ENCODE data around the gene DNLZ. TPM values are rescaled to one million over a fixed set of nuclear protein-coding genes. Genes with fewer than 3 reads are reported as not detected.

DNLZ gene
- total and polyA plus RNA-seq, 9 of the 15 experiments (the other 6 are each of a cell fraction or from before 2014, with no cell fraction given) = 0.17 to 44.6 (median 3.4) TPM

DNA sequence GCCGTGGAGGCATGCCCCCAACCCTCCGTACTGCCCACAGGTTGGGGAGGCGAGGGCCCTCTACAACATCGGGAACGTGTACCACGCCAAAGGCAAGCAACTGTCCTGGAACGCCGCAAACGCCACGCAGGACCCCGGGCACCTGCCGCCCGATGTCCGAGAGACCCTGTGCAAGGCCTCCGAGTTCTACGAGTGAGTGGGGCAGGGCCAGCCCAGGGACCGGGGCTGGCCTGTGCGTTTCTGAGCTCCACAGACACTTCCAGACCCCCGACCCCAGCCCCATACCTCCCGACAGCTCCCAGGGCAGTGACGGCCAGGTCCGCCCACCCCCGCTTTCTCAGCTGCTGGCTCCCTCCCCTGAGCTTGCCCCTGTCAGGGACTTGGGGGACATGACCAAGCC lies 26.7 kb downstream of the DNLZ start:
- in situ Hi-C loops (cut with MboI) = loop anchor here (25.0 kb wide), 1 partner anchor 300 kb away; no protein-coding TSS in a partner anchor
- Histone ChIP-seq H3K4me1 (replicated peaks in 1 of 2; ENCODE audit: control insufficient read depth in 2 of 2, insufficient read depth in 2 of 2, low read length in 2 of 2) (peaks cover 0 to 94% of the 10 kb centered on the region in 2 experiments; a peak in 2 of 5 replicates), H3K9me3 (replicated peaks; ENCODE audit: control insufficient read depth, insufficient read depth, low read depth, low read length) (no peaks in the 10 kb centered on the region), H3K4me2 (ENCODE audit: insufficient read depth, low read length) (no peak overlapping the region), H2AFZ (ENCODE audit: low read depth, low read length) (no peak overlapping the region), H4K20me1 (replicated peaks; ENCODE audit: control insufficient read depth, insufficient read depth, low read length) (no peaks in the 10 kb centered on the region), H3K36me3 (ENCODE audit: control insufficient read depth, insufficient read depth, low read length) (peaks cover 22% of the 10 kb centered on the region; the same call in 1 of the 3 replicates), H3K27me3 (ENCODE audit: control insufficient read depth in 2 of 2, insufficient read depth in 2 of 2, low read length in 2 of 2) (no peaks in the 10 kb centered on the region), H3K9me1 (ENCODE audit: control insufficient read depth, insufficient read depth, low read length) (peaks cover 3% of the 10 kb centered on the region), H3K27ac (ENCODE audit: extremely low read depth, low read depth, low read length) (no peak overlapping the region), H3K9ac (ENCODE audit: insufficient read depth in 1 of 2, low read depth in 2 of 2, low read length in 2 of 2) (no peak overlapping the region), H3K79me2 (ENCODE audit: control insufficient read depth, insufficient read depth, low read length) (no peaks in the 10 kb centered on the region), H3K4me3 (no peak overlapping the region)
- FAIRE-seq = no peak
- CTCF ChIA-PET (ENCODE audit: low intra/inter-chr PET ratio) = no interaction called here
- TF ChIP-seq, protein P1, sequence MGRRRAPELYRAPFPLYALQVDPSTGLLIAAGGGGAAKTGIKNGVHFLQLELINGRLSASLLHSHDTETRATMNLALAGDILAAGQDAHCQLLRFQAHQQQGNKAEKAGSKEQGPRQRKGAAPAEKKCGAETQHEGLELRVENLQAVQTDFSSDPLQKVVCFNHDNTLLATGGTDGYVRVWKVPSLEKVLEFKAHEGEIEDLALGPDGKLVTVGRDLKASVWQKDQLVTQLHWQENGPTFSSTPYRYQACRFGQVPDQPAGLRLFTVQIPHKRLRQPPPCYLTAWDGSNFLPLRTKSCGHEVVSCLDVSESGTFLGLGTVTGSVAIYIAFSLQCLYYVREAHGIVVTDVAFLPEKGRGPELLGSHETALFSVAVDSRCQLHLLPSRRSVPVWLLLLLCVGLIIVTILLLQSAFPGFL (CRISPR knock-in tag; IDR thresholded peaks at IDR 0.05) = no peak
- TF ChIP-seq, protein P2, sequence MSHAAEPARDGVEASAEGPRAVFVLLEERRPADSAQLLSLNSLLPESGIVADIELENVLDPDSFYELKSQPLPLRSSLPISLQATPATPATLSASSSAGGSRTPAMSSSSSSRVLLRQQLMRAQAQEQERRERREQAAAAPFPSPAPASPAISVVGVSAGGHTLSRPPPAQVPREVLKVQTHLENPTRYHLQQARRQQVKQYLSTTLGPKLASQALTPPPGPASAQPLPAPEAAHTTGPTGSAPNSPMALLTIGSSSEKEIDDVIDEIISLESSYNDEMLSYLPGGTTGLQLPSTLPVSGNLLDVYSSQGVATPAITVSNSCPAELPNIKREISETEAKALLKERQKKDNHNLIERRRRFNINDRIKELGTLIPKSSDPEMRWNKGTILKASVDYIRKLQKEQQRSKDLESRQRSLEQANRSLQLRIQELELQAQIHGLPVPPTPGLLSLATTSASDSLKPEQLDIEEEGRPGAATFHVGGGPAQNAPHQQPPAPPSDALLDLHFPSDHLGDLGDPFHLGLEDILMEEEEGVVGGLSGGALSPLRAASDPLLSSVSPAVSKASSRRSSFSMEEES (CRISPR knock-in tag; IDR thresholded peaks at IDR 0.05) = no peak
- TF ChIP-seq ZNF282 (CRISPR knock-in tag; IDR thresholded peaks at IDR 0.05) (no peak), ZNF263 (CRISPR knock-in tag; IDR thresholded peaks at IDR 0.05; ENCODE audit: borderline replicate concordance) (no peak), ARNT (IDR thresholded peaks at IDR 0.05) (no peak), MED1 (CRISPR knock-in tag; IDR thresholded peaks at IDR 0.05; ENCODE audit: borderline replicate concordance) (no peak), ZKSCAN3 (CRISPR knock-in tag; IDR thresholded peaks at IDR 0.05) (no peak), U2AF1 (optimal IDR thresholded peaks at IDR 0.05; ENCODE audit: low read depth, low read length) (no peak), ILF3 (IDR thresholded peaks at IDR 0.05; ENCODE audit: borderline replicate concordance) (no peak), PHTF2 (CRISPR knock-in tag; IDR thresholded peaks at IDR 0.05) (no peak), MCM5 (IDR thresholded peaks at IDR 0.05; ENCODE audit: low read depth) (no peak), FOSL1 (tag; conservative IDR thresholded peaks at IDR 0.05) (no peak)
- TF ChIP-seq, protein P3, sequence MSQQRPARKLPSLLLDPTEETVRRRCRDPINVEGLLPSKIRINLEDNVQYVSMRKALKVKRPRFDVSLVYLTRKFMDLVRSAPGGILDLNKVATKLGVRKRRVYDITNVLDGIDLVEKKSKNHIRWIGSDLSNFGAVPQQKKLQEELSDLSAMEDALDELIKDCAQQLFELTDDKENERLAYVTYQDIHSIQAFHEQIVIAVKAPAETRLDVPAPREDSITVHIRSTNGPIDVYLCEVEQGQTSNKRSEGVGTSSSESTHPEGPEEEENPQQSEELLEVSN (IDR thresholded peaks at IDR 0.05; ENCODE audit: borderline replicate concordance in 1 of 2, extremely low read depth in 1 of 2, insufficient read depth in 1 of 2, insufficient read length in 1 of 2, low read depth in 1 of 2, low read length in 1 of 2, poor library complexity in 1 of 2, severe bottlenecking in 1 of 2) = no peak
- TF ChIP-seq, protein P4, sequence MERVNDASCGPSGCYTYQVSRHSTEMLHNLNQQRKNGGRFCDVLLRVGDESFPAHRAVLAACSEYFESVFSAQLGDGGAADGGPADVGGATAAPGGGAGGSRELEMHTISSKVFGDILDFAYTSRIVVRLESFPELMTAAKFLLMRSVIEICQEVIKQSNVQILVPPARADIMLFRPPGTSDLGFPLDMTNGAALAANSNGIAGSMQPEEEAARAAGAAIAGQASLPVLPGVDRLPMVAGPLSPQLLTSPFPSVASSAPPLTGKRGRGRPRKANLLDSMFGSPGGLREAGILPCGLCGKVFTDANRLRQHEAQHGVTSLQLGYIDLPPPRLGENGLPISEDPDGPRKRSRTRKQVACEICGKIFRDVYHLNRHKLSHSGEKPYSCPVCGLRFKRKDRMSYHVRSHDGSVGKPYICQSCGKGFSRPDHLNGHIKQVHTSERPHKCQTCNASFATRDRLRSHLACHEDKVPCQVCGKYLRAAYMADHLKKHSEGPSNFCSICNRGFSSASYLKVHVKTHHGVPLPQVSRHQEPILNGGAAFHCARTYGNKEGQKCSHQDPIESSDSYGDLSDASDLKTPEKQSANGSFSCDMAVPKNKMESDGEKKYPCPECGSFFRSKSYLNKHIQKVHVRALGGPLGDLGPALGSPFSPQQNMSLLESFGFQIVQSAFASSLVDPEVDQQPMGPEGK (CRISPR knock-in tag; IDR thresholded peaks at IDR 0.05; ENCODE audit: borderline replicate concordance) = no peak
- 98% methylated on average over 10 of the region's 23 CpGs for WGBS (ENCODE audit: insufficient coverage, low coverage, missing lambda C conversion rate)
- no peak for ATAC-seq
- intact Hi-C loops (cut with micrococcal nuclease) = no loop called here
- DNase-seq (ENCODE audit: extremely low read depth in 1 of 4, low spot score in 3 of 4) = no peak
- POLR2A ChIA-PET = interaction anchor here (0.6 to 1.2 kb wide), 2 partner anchors 10 to 69 kb away, joined by 3 to 5 read pairs; partner anchors contain the start of gene GPSM1
- no TSS peak for BruUV-seq (replicated peaks)

Measured in K562 (cell line).